Prostate gland (tissue), 2 donors: ENCODE measurements around the gene TTC31. TPM values are rescaled to one million over a fixed set of nuclear protein-coding genes. Genes with fewer than 3 reads are reported as not detected.
"Not testable (repeated sequence)": the region's sequence is repeated elsewhere in the genome, so short reads cannot be mapped to it uniquely, and the experiment has no call there.

Experiments used
- DNase-seq: peaks from one replicate; pipeline ENCODE4 v3.0.0-alpha.2; 2019; ENCODE audit warnings: low spot score
- H3K27ac ChIP-seq, 2 donors: fragments of 200-600 bp; sonication (generic); 2 replicates each; pipeline ENCODE4 v1.5.1; 2017 to 2019
- H3K27me3 ChIP-seq: fragments of 200-600 bp; sonication (generic); replicated peaks from 2 replicates; pipeline ENCODE4 v1.5.1; 2019; ENCODE audit not compliant: insufficient read depth
- H3K36me3 ChIP-seq, 2 donors: fragments of 200-600 bp; sonication (generic); 1 replicate in 1 of 2; 2 replicates in 1 of 2; pipeline versions ENCODE4 v1.5.1 to v1.8.1; 2017 to 2019
- H3K4me1 ChIP-seq: fragments of 200-600 bp; sonication (generic); replicated peaks from 2 replicates; pipeline ENCODE4 v1.5.1; 2019
- H3K4me3 ChIP-seq, 2 donors: fragments of 200-600 bp; sonication (generic); 2 replicates each; pipeline ENCODE4 v1.5.1; 2017 to 2019
- H3K9me3 ChIP-seq: fragments of 200-600 bp; sonication (generic); 2 replicates; pipeline ENCODE4 v1.5.1; 2017
- CTCF ChIP-seq, 4 experiments: fragments of 200-600 bp in 2 of 4; fragments of 450-650 bp in 2 of 4; sonication (generic) in 2 of 4; IDR thresholded peaks; 1 replicate in 3 of 4; 2 replicates in 1 of 4; pipeline ENCODE4 v1.5.1; 2016 to 2019; ENCODE audit warnings: antibody characterized with exemption in 4 of 4, mild to moderate bottlenecking in 2 of 4, moderate library complexity in 2 of 4
- POLR2A ChIP-seq: fragments of 450-650 bp; IDR thresholded peaks from one replicate; pipeline ENCODE4 v1.6.1; 2016; ENCODE audit warnings: antibody characterized with exemption, mild to moderate bottlenecking
- POLR2AphosphoS5 ChIP-seq: sonication (generic); formaldehyde crosslinking; IDR thresholded peaks from one replicate; pipeline ENCODE4 v1.6.1; 2017; ENCODE audit warnings: antibody characterized with exemption
- WGBS: methylation state at CpG from one replicate; pipeline ENCODE4 v1.1.5; 2018; 5-methylcytosine and 5-hydroxymethylcytosine counted together
- intact Hi-C: fragments of 100-400 bp; cut with DNase I; formaldehyde crosslinking; loops from one replicate; pipeline ENCODE4 v1.14.2; 2022
- total RNA-seq, 2 donors: library from RNA; depleted of rRNA; stranded (reverse); fragments of >200 nt; gene quantifications; one replicate each; pipeline ENCODE4 v1.1.0, GENCODE V29; 2016

The TTC31 gene
- total RNA-seq, 2 donors from 2014 or later, result 24.0 to 27.6 TPM

GRCh38 chr2:74441690-74442482, 41.0 kb upstream of the TTC31 start, which contains the start of gene RTKN:
RTKN (minus strand) TSS chr2:74441937; CDS start chr2:74441816, 121 bp downstream.
- WGBS, result 9% methylated on average over 66 of the region's 75 CpGs
- no peaks in the 10 kb centered on the region for H3K9me3 ChIP-seq
- intact Hi-C loops, result no loop called here
- H3K4me1 ChIP-seq, result peaks cover 6% of the 10 kb centered on the region
- peak within 1 kb of the TSS; percentile 38 to 46 for H3K4me3 ChIP-seq
- no peaks in the 10 kb centered on the region for H3K36me3 ChIP-seq
- peak; percentile 81 for DNase-seq
- peak within 1 kb of the TSS; percentile 90 to 91 for H3K27ac ChIP-seq
- H3K27me3 ChIP-seq, result no peaks in the 10 kb centered on the region
- TF ChIP-seq POLR2AphosphoS5 (peak; percentile 8), POLR2A (peak; percentile 76), CTCF (IDR thresholded peaks at IDR 0.05) (peak in 2 of 4 experiments; percentile 15 to 30)

- H3K36me3 ChIP-seq, DNase-seq, H3K9me3 ChIP-seq, intact Hi-C loops, H3K4me1 ChIP-seq, H3K27me3 ChIP-seq: not testable (repeated sequence)
- H3K4me3 ChIP-seq, result peak overlapping the region; percentile 38 to 46
- 87% methylated on average over 16 of the region's 16 CpGs for WGBS
- peak overlapping the region; percentile 90 to 91 for H3K27ac ChIP-seq
Observed at GRCh38 chr2:74442483-74443297, 40.2 kb upstream of the TTC31 start.

GRCh38 chr2:74444498-74445318, 38.2 kb upstream of the TTC31 start:
- intact Hi-C loops, result no loop called here
- Histone ChIP-seq H3K27ac (no peak overlapping the region), H3K27me3 (no peaks in the 10 kb centered on the region), H3K9me3 (no peaks in the 10 kb centered on the region), H3K4me3 (no peak overlapping the region), H3K4me1 (peaks cover 2% of the 10 kb centered on the region), H3K36me3 (no peaks in the 10 kb centered on the region)
- no peak for DNase-seq
- TF ChIP-seq CTCF (IDR thresholded peaks at IDR 0.05) (no peak), POLR2AphosphoS5 (no peak), POLR2A (no peak)
- 34% methylated on average over 5 of the region's 5 CpGs for WGBS

GRCh38 chr2:74447230-74447999, 35.5 kb upstream of the TTC31 start:
- Histone ChIP-seq H3K9me3 (no peaks in the 10 kb centered on the region), H3K36me3 (no peaks in the 10 kb centered on the region), H3K27me3 (no peaks in the 10 kb centered on the region), H3K27ac (no peak overlapping the region), H3K4me3 (no peak overlapping the region), H3K4me1 (no peaks in the 10 kb centered on the region)
- 86% methylated on average over 5 of the region's 5 CpGs for WGBS
- TF ChIP-seq POLR2A, result no peak
- no peak for TF ChIP-seq POLR2AphosphoS5
- TF ChIP-seq CTCF (IDR thresholded peaks at IDR 0.05), result no peak
- DNase-seq, result no peak
- intact Hi-C loops, result no loop called here
